Breast epithelium (tissue), 4 donors: ENCODE data around the gene SIGLEC7. TPM values are rescaled to one million over a fixed set of nuclear protein-coding genes. Genes with fewer than 3 reads are reported as not detected.

Experiments used
- DNase-seq, 2 donors: peaks; one replicate each; pipeline ENCODE4 v3.0.0-alpha.2; 2019; ENCODE audit warnings: low spot score in 2 of 2
- H3K27ac ChIP-seq, 2 donors: fragments of 200-600 bp; sonication (generic) in 1 of 2; one replicate each; pipeline ENCODE4 v1.5.1; 2016 to 2019; ENCODE audit warnings: mild to moderate bottlenecking in 1 of 2
- H3K27me3 ChIP-seq, 2 donors: fragments of 200-600 bp; sonication (generic) in 1 of 2; one replicate each; pipeline versions ENCODE4 v1.5.1 to v1.6.0; 2017 to 2019; ENCODE audit warnings: control low read depth in 1 of 2, mild to moderate bottlenecking in 1 of 2
- H3K36me3 ChIP-seq: fragments of 200-600 bp; one replicate; pipeline ENCODE4 v1.5.1; 2019
- H3K4me1 ChIP-seq, 2 donors: fragments of 200-600 bp; sonication (generic); one replicate each; pipeline ENCODE4 v1.5.1; 2016 to 2019; ENCODE audit warnings: control low read depth in 1 of 2
- H3K4me3 ChIP-seq, 3 donors: fragments of 200-600 bp; sonication (generic); 1 replicate in 2 of 3; 2 replicates in 1 of 3; pipeline ENCODE4 v1.5.1; 2016 to 2019; ENCODE audit warnings: mild to moderate bottlenecking in 3 of 3, moderate library complexity in 2 of 3
- H3K9me3 ChIP-seq, 2 donors: fragments of 200-600 bp; sonication (generic) in 1 of 2; one replicate each; pipeline ENCODE4 v1.5.1; 2016 to 2019; ENCODE audit warnings: control low read depth in 1 of 2
- POLR2A ChIP-seq: fragments of 450-650 bp; IDR thresholded peaks from one replicate; pipeline ENCODE4 v1.6.1; 2016; ENCODE audit warnings: antibody characterized with exemption, mild to moderate bottlenecking, moderate library complexity
- POLR2AphosphoS5 ChIP-seq, 3 donors: sonication (generic); formaldehyde crosslinking; IDR thresholded peaks; one replicate each; pipeline ENCODE4 v1.6.1; 2017; ENCODE audit warnings: antibody characterized with exemption in 3 of 3
- intact Hi-C: fragments of 100-400 bp; cut with DNase I; formaldehyde crosslinking; loops from one replicate; pipeline ENCODE4 v1.15.1; 2023; ENCODE audit warnings: low total_unique reads
- total RNA-seq, 3 donors: library from RNA; depleted of rRNA; stranded (reverse); fragments of >200 nt; gene quantifications; one replicate each; pipeline ENCODE4 v1.1.0, GENCODE V29; 2016
- TF ChIP-seq, protein P1 (sequence below), 3 donors: fragments of 450-650 bp; IDR thresholded peaks; one replicate each; pipeline ENCODE4 v1.5.1; 2016 to 2017; ENCODE audit warnings: antibody characterized with exemption in 3 of 3, mild to moderate bottlenecking in 3 of 3, moderate library complexity in 3 of 3

The SIGLEC7 gene
- total RNA-seq, 3 donors from 2014 or later, result 0.98 to 3.2 (median 1.8) TPM

DNA sequence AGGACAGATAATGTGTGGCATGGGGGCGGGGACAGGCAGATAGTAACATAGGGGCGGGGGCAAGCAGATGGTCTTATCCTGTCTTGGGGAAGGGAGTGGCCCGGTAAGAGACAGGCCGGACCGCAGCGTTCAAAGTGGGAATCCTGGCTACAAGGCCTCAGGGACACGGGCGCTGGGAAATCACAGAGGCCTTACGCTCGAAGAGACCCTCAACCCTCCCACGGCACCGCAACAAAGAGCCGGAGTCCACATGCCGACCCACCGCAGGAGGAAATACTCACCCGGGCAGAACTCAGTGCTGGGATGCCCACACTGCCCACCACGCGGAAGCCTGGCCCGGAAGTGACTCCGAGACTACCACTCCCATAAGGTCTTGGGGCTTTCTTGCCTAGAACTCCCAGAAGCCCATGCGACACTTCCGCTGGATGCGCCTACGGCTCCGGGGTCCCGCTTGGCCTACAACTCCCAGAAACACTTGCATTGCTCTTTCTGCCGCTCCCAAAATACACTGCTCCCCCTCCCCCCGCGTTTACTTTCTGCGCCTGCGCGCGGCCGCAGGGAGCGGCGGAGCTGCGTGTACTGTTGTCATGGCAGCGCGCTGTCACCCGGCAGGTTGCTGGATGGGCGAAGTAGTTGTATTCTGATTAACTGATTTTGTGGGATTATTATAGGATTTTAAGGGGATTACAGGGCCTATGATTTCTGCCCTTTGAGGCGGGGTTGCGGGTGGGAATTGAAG, 33.9 kb upstream of the SIGLEC7 start, which contains the start of gene CTU1:
CTU1 (minus strand) TSS at position 344 of the 739 bp plus-strand sequence. CDS start 3,840 bp downstream, outside the sequence.
- intact Hi-C loops, result no loop called here

DNA sequence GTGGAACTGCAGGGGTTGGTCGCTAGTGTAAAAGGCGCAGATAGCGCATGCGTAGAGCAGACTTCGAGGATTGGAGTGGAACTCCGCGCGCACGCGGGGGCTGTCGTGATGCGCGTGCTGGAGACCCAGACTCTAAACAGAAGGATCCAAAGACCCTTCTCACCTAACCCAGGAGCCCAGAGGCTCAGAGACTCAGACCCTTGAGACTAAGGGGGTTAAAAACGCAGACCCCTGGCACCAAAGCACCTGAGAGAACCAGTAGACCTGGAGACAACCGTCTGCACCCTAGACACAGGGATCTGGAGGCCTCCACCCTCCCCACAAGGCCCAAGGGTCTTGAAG, 33.3 kb upstream of the SIGLEC7 start:
- DNase-seq, result no peak
- Histone ChIP-seq H3K9me3 (no peaks in the 10 kb centered on the region), H3K27me3 (no peaks in the 10 kb centered on the region), H3K4me3 (peak overlapping the region; percentile 79 to 85 (median 85)), H3K4me1 (peaks cover 0 to 5% of the 10 kb centered on the region in 2 donors), H3K27ac (peak overlapping the region; percentile 79 to 80), H3K36me3 (no peaks in the 10 kb centered on the region)
- intact Hi-C loops, result no loop called here
- TF ChIP-seq, protein P1, sequence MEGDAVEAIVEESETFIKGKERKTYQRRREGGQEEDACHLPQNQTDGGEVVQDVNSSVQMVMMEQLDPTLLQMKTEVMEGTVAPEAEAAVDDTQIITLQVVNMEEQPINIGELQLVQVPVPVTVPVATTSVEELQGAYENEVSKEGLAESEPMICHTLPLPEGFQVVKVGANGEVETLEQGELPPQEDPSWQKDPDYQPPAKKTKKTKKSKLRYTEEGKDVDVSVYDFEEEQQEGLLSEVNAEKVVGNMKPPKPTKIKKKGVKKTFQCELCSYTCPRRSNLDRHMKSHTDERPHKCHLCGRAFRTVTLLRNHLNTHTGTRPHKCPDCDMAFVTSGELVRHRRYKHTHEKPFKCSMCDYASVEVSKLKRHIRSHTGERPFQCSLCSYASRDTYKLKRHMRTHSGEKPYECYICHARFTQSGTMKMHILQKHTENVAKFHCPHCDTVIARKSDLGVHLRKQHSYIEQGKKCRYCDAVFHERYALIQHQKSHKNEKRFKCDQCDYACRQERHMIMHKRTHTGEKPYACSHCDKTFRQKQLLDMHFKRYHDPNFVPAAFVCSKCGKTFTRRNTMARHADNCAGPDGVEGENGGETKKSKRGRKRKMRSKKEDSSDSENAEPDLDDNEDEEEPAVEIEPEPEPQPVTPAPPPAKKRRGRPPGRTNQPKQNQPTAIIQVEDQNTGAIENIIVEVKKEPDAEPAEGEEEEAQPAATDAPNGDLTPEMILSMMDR (IDR thresholded peaks at IDR 0.05), result peak in 1 of 3 donors; percentile 19
- TF ChIP-seq POLR2A, result no peak

More for the DNA sequence above, 33.9 kb upstream of the SIGLEC7 start, which contains the start of gene CTU1:
- H3K36me3 ChIP-seq, result no peaks in the 10 kb centered on the region
- H3K27ac ChIP-seq, result peak within 1 kb of the TSS; percentile 79 to 81
- peak within 1 kb of the TSS; percentile 79 to 85 (median 85) for H3K4me3 ChIP-seq
- TF ChIP-seq POLR2AphosphoS5 (IDR thresholded peaks at IDR 0.05), result peak; percentile 63 to 78 (median 72)
- TF ChIP-seq, protein P1 (IDR thresholded peaks at IDR 0.05), result peak in 1 of 3 donors; percentile 55
- peak; percentile 31 for TF ChIP-seq POLR2A
- H3K27me3 ChIP-seq, result no peaks in the 10 kb centered on the region
- peak; percentile 96 to 99 for DNase-seq
- peaks cover 0 to 5% of the 10 kb centered on the region in 2 donors for H3K4me1 ChIP-seq
- H3K9me3 ChIP-seq, result no peaks in the 10 kb centered on the region

DNA sequence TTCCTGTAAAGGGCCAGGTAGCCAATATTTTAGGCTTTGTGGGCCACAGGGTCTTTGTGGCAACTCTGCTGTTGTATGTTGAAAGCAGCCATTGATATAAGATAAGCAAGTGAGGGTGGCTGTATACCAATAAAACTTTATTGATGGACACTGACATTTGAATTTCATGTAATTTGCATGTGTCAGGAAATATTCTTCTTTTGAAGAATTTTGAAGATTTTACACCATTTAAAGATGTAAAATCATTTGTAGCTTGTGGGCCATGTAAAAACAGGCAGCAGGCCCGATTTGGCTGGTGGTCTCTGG, 31.5 kb upstream of the SIGLEC7 start:
- intact Hi-C loops, result no loop called here
- no peak overlapping the region for H3K4me3 ChIP-seq
- H3K27me3 ChIP-seq, result peaks cover 0 to 1% of the 10 kb centered on the region in 2 donors
- H3K4me1 ChIP-seq, result peaks cover 0 to 5% of the 10 kb centered on the region in 2 donors
- H3K9me3 ChIP-seq, result no peaks in the 10 kb centered on the region
- no peaks in the 10 kb centered on the region for H3K36me3 ChIP-seq
- TF ChIP-seq POLR2AphosphoS5 (IDR thresholded peaks at IDR 0.05) (no peak), POLR2A (no peak)
- TF ChIP-seq, protein P1 (IDR thresholded peaks at IDR 0.05), result no peak
- H3K27ac ChIP-seq, result no peak overlapping the region
- no peak for DNase-seq

DNA sequence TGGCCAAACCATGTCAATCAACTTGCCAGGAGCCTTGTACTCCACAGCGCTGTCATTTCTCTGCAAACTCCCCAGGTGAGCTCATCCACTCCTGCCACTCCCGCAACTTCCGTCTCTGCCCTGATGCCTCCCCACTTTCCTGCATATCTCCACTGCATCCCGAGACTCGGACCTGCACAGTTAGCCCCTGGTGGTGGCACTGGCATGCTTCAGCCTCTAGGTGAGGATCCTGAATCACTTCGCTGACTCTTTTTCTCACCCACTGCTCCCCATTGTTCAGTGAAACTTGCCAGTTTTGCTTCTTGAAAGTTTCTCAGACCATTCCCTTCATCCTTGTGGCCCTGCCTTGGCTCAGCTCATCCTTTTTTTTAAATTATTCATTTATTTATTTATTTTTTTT, 30.5 kb upstream of the SIGLEC7 start:
- Histone ChIP-seq H3K4me3 (no peak overlapping the region), H3K36me3 (no peaks in the 10 kb centered on the region), H3K9me3 (no peaks in the 10 kb centered on the region), H3K27me3 (peaks cover 0 to 4% of the 10 kb centered on the region in 2 donors), H3K27ac (no peak overlapping the region), H3K4me1 (peaks cover 0 to 5% of the 10 kb centered on the region in 2 donors)
- no peak for DNase-seq
- no peak for TF ChIP-seq POLR2A
- intact Hi-C loops, result no loop called here

DNA sequence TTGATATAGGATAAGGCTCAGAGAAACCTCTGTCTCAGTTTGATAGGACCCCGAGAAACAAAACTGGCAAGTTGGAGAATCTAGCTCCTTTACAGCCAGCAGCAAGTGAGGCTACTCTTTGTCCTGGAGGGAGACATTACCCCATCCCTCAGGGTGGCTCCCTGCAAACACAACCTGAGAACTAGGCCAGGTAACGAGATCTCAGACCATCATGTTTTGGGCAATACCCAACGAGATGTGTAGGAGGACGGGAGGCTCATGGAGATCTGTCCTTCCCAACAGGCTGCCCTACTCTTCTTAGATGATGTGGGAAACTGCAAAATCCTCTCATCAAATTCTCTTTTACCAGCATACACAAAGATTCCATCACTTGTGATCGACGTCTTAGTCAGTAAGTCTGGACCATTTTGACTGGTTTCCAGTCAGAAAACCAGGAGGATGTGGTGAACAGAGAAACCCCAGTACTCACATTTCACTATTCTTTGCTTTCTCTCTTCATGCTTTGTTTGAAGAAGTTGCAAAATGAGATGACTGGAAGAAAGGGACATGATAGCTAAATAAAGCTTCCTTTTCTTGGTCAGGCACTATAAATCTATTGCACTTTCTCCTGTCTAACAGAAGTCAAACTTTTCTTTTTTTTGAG, 27.9 kb upstream of the SIGLEC7 start:
- no peak for TF ChIP-seq POLR2AphosphoS5 (IDR thresholded peaks at IDR 0.05)
- TF ChIP-seq POLR2A, result no peak
- TF ChIP-seq, protein P1 (IDR thresholded peaks at IDR 0.05), result no peak
- peaks cover 0 to 4% of the 10 kb centered on the region in 2 donors for H3K27me3 ChIP-seq
- intact Hi-C loops, result no loop called here
- H3K36me3 ChIP-seq, result no peaks in the 10 kb centered on the region
- DNase-seq, result no peak
- no peaks in the 10 kb centered on the region for H3K4me1 ChIP-seq
- H3K9me3 ChIP-seq, result no peaks in the 10 kb centered on the region
- no peak overlapping the region for H3K4me3 ChIP-seq
- H3K27ac ChIP-seq, result no peak overlapping the region
